HG03575 (cell line): ENCODE data around the gene SYNE4.
"Not testable (repeated sequence)": the region's sequence is repeated elsewhere in the genome, so short reads cannot be mapped to it uniquely, and the experiment has no call there.

ENCODE experiments used
- ATAC-seq: cut with Tn5 transposase; IDR thresholded peaks from one replicate; pipeline ENCODE4 v1.9.1; 2021; ENCODE audit not compliant: unreplicated experiment, insufficient number of reproducible peaks, low FRiP score; ENCODE audit errors: extremely low read depth

The SYNE4 gene

GRCh38 chr19:35992907-35993765 is 15.5 kb downstream of the SYNE4 start:
- no peak for ATAC-seq

GRCh38 chr19:35991731-35992450 is 16.7 kb downstream of the SYNE4 start:
- no peak for ATAC-seq

- no peak for ATAC-seq
Measured at GRCh38 chr19:35990771-35991730, 17.6 kb downstream of the SYNE4 start.

- ATAC-seq = no peak
Measured at GRCh38 chr19:35990156-35990555, 18.5 kb downstream of the SYNE4 start.

- ATAC-seq = no peak
Measured at GRCh38 chr19:35988824-35989223, 19.8 kb downstream of the SYNE4 start.

- ATAC-seq = no peak
Measured at GRCh38 chr19:35987571-35987896, 21.1 kb downstream of the SYNE4 start.

- no peak for ATAC-seq
Measured at GRCh38 chr19:35986664-35987570, 21.7 kb downstream of the SYNE4 start.

- ATAC-seq = no peak
Measured at GRCh38 chr19:35986111-35986510, 22.5 kb downstream of the SYNE4 start.

GRCh38 chr19:35983177-35983576 is 25.4 kb downstream of the SYNE4 start:
- ATAC-seq = no peak

GRCh38 chr19:35980997-35981396 is 27.6 kb downstream of the SYNE4 start:
- ATAC-seq = not testable (repeated sequence)

- no peak for ATAC-seq
Measured at GRCh38 chr19:35978832-35979365, 29.7 kb downstream of the SYNE4 start.

- no peak for ATAC-seq
Measured at GRCh38 chr19:35978271-35978670, 30.3 kb downstream of the SYNE4 start.

GRCh38 chr19:35977446-35978222 is 31.0 kb downstream of the SYNE4 start:
- no peak for ATAC-seq

GRCh38 chr19:35975608-35976214 is 32.9 kb downstream of the SYNE4 start:
- ATAC-seq = no peak

- ATAC-seq = no peak
Measured at GRCh38 chr19:35973487-35973886, 35.1 kb downstream of the SYNE4 start.

- ATAC-seq = no peak
Measured at GRCh38 chr19:35966771-35967170, 41.8 kb downstream of the SYNE4 start.

- no peak for ATAC-seq
Measured at GRCh38 chr19:35963514-35963913, 45.1 kb downstream of the SYNE4 start.
